Measurements from ENCODE around the gene DICER1.
"Not testable (repeated sequence)": the region's sequence is repeated elsewhere in the genome, so short reads cannot be mapped to it uniquely, and the experiment has no call there.

The DICER1 gene, protein sequence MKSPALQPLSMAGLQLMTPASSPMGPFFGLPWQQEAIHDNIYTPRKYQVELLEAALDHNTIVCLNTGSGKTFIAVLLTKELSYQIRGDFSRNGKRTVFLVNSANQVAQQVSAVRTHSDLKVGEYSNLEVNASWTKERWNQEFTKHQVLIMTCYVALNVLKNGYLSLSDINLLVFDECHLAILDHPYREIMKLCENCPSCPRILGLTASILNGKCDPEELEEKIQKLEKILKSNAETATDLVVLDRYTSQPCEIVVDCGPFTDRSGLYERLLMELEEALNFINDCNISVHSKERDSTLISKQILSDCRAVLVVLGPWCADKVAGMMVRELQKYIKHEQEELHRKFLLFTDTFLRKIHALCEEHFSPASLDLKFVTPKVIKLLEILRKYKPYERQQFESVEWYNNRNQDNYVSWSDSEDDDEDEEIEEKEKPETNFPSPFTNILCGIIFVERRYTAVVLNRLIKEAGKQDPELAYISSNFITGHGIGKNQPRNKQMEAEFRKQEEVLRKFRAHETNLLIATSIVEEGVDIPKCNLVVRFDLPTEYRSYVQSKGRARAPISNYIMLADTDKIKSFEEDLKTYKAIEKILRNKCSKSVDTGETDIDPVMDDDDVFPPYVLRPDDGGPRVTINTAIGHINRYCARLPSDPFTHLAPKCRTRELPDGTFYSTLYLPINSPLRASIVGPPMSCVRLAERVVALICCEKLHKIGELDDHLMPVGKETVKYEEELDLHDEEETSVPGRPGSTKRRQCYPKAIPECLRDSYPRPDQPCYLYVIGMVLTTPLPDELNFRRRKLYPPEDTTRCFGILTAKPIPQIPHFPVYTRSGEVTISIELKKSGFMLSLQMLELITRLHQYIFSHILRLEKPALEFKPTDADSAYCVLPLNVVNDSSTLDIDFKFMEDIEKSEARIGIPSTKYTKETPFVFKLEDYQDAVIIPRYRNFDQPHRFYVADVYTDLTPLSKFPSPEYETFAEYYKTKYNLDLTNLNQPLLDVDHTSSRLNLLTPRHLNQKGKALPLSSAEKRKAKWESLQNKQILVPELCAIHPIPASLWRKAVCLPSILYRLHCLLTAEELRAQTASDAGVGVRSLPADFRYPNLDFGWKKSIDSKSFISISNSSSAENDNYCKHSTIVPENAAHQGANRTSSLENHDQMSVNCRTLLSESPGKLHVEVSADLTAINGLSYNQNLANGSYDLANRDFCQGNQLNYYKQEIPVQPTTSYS (N-terminal part only)

GRCh38 chr14:95157327-95158189 is at the start of gene DICER1:
TSS of gene DICER1 (minus strand) at chr14:95157529. CDS start at chr14:95133458, 24,071 bp downstream.
- DNase-seq (ENCODE audit: extremely low read depth in 1 of 2, low read depth in 1 of 2) = peak; percentile 87 to 89

DNA sequence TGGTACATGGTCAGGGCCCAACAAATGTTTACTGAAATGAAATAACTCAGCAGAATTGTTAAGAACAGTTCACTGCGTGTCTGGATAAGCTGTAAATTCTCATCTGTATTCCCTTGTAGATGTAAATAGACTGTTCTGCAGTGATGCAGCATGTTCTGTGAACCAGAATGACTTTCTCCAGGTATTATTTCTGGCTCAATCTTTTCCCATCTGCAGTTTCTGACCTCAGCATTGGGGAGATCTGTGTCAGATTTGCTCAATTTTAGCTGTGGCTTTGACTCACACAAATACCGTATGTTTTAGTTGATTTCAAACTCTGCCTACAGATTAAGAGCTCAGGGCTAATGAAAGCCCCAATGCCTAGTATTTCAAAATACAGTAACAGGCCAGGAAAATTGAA is 49.2 kb upstream of the DICER1 start:
- no peak for DNase-seq (ENCODE audit: extremely low read depth in 1 of 2, low read depth in 1 of 2)

DNA sequence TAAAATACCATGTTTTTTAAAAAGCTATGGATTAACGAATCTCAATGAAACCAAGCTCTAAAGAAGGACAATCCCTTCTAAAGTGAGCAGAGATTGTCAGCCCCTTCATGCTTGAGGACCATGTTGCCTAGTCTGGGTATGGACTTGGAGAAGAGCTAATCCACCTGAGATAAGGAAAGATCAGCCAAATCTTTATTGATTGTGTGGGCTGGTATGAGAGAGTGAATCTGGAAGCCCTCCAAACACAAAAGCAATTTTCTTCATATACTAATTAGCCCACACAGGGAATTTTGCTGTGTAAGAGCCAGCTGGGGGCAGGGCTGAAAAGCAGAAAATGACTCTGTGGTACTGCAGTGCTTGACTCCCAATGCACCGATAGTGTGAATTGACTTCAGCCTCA is 47.4 kb upstream of the DICER1 start:
- no peak for DNase-seq (ENCODE audit: extremely low read depth in 1 of 2, low read depth in 1 of 2)

- DNase-seq (ENCODE audit: extremely low read depth in 1 of 2, low read depth in 1 of 2) = not testable (repeated sequence)
These were observed 44.4 kb upstream of the DICER1 start for GRCh38 chr14:95201745-95202144.

DNA sequence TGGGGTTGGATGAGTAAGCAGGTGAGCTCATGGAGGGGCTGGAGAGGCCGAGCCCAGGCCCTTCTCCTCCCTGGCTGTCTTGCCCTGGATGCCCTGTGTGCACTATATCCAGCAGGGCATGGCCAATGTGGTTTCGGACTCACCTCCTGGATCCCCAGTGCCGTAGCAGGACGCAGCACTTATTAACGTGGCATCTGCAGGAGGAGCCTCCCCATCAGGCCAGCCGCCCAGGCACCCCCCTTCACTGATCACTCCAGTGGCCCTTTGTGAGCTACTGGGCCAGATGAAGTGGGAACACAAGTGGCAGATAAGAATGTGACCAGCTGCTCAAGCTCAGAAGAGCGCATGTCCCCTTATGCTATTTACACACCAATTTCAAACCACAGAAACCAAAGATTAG is 43.1 kb upstream of the DICER1 start:
- no peak for DNase-seq (ENCODE audit: extremely low read depth in 1 of 2, low read depth in 1 of 2)

DNA sequence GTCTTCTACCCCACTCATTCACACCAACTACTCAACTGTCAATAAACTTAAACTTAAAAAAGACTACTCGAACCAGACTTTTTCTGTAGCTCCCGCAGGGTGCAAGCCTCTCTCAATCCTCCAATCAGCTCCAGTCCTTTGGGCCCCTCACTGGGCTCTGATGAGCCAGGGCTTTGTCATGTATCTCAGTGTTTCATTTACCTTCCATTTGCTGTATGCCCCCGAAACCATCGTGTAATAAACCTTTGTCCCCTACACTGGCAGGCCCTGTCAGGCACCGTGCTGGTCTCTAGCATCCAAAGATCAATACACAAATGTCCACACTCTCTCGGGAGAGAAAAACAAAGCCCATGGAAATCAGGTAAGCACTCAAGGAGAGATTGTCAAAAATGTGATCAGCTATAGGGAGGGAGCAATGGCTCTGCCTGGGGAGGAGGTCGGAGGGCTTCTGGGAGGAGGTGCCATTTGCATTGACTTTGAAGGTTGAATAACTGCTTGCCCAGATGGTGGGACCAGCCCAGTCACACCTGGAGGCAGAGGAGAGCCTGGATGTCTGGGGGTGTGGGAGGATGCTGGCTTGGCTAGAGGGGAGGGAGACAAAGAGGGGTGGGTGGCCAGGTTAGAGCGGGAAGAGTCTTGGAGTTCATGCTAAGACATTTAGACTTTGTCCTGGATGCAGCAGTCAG is 42.1 kb upstream of the DICER1 start:
- DNase-seq (ENCODE audit: extremely low read depth in 1 of 2, low read depth in 1 of 2) = no peak

DNA sequence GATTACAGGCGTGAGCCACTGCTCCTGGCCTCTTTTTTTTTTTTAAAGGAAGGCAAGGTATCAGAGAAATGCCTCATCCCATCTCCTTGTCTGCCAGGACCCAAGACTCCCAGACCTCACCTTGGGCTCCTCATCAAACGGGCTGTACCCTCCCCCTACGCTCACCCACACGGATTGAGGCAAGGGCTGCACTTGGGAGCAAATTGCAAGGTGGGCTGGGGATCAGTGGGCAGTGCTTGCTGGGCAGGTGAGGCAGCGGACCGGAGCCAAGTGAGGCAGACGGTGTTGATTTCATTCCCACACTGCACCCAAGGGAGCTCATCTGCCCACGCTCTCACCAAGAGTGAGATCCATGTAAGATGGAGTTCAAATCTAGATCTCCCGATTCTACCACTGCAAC is 41.0 kb upstream of the DICER1 start:
- no peak for DNase-seq (ENCODE audit: extremely low read depth in 1 of 2, low read depth in 1 of 2)

- DNase-seq (ENCODE audit: extremely low read depth in 1 of 2, low read depth in 1 of 2) = no peak
These were observed 40.2 kb upstream of the DICER1 start for GRCh38 chr14:95197551-95197950.

DNA sequence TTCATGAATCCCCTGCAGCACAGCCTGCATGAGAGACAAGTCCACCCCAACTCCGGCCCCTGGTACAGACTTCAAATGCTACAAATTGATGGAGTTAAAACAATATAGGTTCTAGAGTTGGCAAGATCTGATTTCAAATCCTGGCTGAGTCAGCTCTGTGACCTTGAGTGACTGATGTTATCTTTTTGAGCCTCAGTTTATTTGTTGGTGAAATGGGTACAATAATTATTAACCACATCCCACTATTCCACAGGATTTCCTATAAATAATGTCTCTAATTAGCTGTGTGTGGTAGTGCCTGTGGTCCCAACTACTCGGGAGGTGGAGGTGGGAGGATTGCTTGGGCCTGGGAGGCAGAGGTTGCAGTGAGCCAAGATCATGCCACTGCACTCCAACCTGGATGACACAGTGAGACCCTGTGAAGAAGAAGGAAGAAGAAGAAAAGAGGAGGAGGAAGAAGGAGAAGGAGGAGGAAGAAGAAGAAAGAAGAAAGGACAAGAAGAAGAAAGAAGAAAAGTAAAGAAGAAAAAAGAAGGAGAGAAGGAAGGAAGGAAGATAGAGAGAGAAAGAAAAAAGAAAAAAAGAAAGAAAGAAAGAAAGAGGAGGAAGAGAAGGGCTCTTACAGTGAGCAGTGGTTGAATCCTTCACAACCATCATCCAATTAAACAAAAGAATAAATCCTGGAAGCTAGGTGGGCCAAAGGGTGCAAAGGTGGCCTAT is 39.7 kb upstream of the DICER1 start:
- no peak for DNase-seq (ENCODE audit: extremely low read depth in 1 of 2, low read depth in 1 of 2)

DNA sequence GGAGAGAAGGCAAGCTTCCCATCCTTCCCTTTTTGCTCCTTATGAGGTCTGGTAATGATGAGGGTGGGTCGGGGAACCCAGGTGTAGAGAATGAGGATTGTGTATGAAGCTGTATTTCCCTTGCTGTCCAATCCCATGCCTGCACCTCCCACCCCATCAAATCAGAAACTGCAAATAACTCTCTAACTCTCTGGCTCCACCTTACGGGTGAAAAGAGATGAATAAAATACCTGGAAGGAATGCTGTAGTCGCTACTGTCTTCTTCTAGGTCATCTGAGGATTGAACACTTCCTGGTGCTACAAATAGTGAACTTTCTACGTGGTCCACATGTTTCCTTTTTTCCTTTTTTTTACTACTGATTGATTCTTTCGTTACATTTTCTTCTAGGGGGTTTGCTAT is 38.9 kb upstream of the DICER1 start:
- DNase-seq (ENCODE audit: extremely low read depth in 1 of 2, low read depth in 1 of 2) = no peak

DNA sequence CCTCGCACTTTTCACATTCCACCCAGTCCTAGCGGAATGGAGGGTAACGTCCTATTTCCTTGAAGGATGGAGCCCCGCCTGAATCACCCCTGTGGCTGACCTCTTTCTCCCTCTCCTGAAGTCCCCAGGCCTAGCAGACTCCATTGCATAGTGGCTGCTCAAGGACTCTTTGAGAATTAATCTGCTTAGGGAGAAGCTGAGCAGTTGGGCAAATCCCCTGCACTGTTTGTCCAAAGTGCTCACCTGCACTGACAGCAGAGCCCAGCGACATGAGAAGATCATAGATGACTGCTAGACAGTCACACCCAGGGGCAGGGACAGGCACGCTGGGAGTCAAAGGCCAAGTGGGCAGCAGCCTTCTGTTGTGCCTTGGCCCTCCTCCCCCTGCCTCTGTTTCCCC is 37.7 kb upstream of the DICER1 start:
- DNase-seq (ENCODE audit: extremely low read depth in 1 of 2, low read depth in 1 of 2) = no peak

DNA sequence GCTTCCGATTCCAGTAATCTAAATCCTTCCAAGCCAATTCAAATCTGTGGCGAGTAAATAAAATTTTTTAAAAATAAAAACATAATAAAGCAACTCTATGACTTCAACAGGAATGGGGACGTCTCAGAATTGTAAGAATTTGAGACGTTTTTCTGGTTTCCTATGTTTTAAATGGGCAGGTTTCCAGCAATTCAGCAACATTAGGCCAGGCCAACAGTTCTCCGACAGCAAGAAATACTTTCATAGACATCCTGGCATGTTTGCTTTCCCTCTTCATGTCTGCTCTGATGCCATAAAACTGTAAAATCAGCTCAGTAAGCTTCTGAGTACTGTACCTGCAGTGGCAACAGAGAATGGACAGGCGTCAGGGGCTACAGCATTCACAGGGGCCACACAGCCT is 35.8 kb upstream of the DICER1 start:
- no peak for DNase-seq (ENCODE audit: extremely low read depth in 1 of 2, low read depth in 1 of 2)

DNA sequence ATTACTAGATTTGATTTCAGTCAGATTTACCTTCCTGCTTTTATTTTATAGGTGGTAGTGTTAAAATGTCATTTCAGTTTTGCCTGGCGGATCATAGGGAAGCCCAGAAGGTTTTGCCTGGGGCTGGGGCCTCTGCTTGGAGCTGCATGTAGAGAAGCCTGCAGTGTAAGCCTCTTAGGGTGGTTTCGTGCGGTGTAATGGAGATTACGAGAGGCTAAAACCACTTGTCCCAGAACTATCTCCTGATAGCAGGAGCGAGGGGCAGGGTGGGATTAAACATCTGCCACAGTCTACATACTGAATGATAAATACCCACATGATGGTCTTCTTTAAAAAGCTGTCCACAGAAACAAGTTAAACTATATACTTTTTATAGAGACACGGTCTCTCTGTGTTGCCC is 35.0 kb upstream of the DICER1 start:
- DNase-seq (ENCODE audit: extremely low read depth in 1 of 2, low read depth in 1 of 2) = no peak

- no peak for DNase-seq (ENCODE audit: extremely low read depth in 1 of 2, low read depth in 1 of 2)
These were observed 34.3 kb upstream of the DICER1 start for GRCh38 chr14:95191445-95192199.

DNA sequence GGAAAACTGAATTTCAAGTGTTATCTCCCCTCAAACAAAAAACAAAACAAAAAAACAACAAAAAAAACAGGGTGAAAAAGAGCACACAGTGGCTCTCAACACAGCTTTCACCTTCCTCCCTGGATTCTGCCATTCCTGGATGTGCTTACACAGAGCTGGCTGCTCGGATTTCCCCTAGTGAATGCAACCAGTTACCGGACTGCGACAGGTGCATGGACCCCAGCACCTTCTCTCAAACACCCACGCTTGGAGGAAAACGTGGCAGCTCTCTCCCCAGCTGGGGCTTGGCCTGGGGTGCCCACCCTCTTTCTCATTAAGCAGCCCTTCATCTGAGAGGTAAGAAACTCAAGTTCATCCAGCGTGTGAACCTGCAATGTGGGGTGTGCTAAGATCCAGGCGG is 33.5 kb upstream of the DICER1 start:
- DNase-seq (ENCODE audit: extremely low read depth in 1 of 2, low read depth in 1 of 2) = no peak

DNA sequence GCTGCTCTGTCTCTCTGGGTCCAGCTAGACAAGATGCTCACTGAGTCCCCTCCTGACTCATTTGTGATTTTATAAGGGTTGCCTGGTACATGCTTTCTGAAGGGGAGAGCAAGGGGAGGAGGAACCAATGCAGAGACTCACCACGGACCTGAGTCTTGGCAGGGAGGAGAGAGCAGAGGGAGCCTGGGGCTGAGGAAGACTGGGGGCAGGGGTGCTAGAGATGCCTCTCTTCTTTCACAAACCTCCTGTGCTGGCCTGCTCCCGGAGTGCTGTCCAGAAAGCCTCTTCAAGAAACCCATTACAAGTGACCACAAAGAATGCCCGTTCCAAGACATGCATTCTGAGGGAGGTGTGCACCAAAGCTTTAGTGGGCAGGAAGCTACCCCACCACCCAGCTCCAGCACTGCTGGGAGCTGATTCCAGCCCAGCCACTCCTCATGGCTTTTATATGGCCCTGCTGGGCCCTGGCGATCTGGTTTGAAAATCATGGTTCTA is 33.1 kb upstream of the DICER1 start:
- DNase-seq (ENCODE audit: extremely low read depth in 1 of 2, low read depth in 1 of 2) = no peak

DNA sequence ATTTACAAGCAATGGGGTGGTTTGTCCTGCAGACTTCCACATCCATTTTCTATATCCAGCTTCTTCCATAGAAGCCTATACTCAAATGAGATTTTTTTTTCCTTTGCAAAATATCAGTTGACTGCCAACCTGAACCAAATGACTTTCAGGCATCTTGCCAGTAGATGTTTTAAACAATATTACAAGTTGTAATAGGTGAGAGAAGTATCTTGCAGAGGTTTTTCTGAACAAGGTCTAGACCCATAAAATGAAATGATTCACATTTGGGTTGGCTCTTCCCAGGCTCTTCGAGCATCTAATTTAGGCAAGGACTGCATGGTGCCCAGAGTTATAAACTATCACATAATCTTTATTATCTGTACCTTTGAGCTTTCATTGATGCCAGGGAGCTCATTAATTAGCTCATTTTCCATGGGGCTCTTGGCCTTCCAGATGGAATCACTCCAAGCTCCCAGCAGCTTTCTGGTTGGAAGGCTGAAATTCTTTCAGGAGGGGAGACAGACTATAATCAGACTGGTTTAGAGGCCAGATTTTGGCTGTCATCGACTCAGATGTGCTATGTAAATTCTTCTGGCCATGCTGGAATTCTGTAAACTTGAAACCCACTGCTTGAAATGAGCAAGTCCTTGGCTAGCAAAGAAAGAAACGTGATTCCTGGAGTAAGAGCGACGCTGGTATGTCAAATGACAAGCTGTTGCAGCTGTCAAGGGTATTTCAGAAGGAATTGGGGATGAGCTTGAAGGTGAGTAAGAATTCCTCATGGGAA is 32.2 kb upstream of the DICER1 start:
- DNase-seq (ENCODE audit: extremely low read depth in 1 of 2, low read depth in 1 of 2) = no peak

- DNase-seq (ENCODE audit: extremely low read depth in 1 of 2, low read depth in 1 of 2) = no peak
These were observed 31.1 kb upstream of the DICER1 start for GRCh38 chr14:95188380-95188779.
